Effector memory CD4-positive, alpha-beta T cell (primary cell): ENCODE measurements around the gene TSPO.
"Not testable (repeated sequence)": the region's sequence is repeated elsewhere in the genome, so short reads cannot be mapped to it uniquely, and the experiment has no call there.

Experiments
- DNase-seq, 3 donors: peaks; one replicate each; pipeline ENCODE4 v3.0.0-alpha.2; 2020
- H3K27ac ChIP-seq: 2 replicates; pipeline ENCODE4 v1.7.0; 2013; ENCODE audit warnings: mild to moderate bottlenecking, low read length, moderate library complexity; ENCODE audit not compliant: insufficient read depth, poor library complexity, severe bottlenecking
- H3K27me3 ChIP-seq: replicated peaks from 2 replicates; pipeline ENCODE4 v1.7.0; 2013; ENCODE audit warnings: mild to moderate bottlenecking, low read length; ENCODE audit not compliant: insufficient read depth, control insufficient read depth, poor library complexity, severe bottlenecking
- H3K36me3 ChIP-seq: 2 replicates; pipeline ENCODE4 v1.7.0; 2013; ENCODE audit warnings: mild to moderate bottlenecking, low read length, moderate library complexity; ENCODE audit not compliant: control insufficient read depth, insufficient read depth
- H3K4me1 ChIP-seq: 2 replicates; pipeline ENCODE4 v1.7.0; 2013; ENCODE audit warnings: low read length, mild to moderate bottlenecking; ENCODE audit not compliant: control insufficient read depth, insufficient read depth, poor library complexity, severe bottlenecking
- H3K4me3 ChIP-seq: 2 replicates; pipeline ENCODE4 v1.7.0; 2013; ENCODE audit warnings: low read length, low read depth, mild to moderate bottlenecking; ENCODE audit not compliant: insufficient read depth, poor library complexity, severe bottlenecking
- H3K9me3 ChIP-seq: 2 replicates; pipeline ENCODE4 v1.7.0; 2013; ENCODE audit warnings: mild to moderate bottlenecking, low read length, moderate library complexity; ENCODE audit not compliant: control insufficient read depth
- total RNA-seq, 3 donors: gene quantifications; one replicate each; lab custom pipeline; 2026; lab: John Stamatoyannopoulos, UW

The TSPO gene
- 33.5 to 50.7 (median 35.6) reads per million in 3 donors for total RNA-seq

- peak; percentile 55 to 62 (median 56) for DNase-seq
- Histone ChIP-seq H3K27ac (peak within 1 kb of the TSS; percentile 67), H3K9me3 (no peaks in the 10 kb centered on the region), H3K4me1 (peaks cover 16% of the 10 kb centered on the region), H3K27me3 (no peaks in the 10 kb centered on the region), H3K4me3 (peak within 1 kb of the TSS; percentile 91), H3K36me3 (peaks cover 3% of the 10 kb centered on the region)
Measured at GRCh38 chr22:43151251-43152002, at the start of gene TSPO. TSPO (plus strand) TSS chr22:43151559; CDS start chr22:43159239, 7,680 bp downstream.

GRCh38 chr22:43104056-43104625, 47.2 kb upstream of the TSPO start:
- peak in 2 of 3 donors; percentile 6 to 46 for DNase-seq

GRCh38 chr22:43104950-43105349, 46.4 kb upstream of the TSPO start:
- H3K27ac ChIP-seq, H3K4me3 ChIP-seq, H3K27me3 ChIP-seq, H3K4me1 ChIP-seq, H3K36me3 ChIP-seq, DNase-seq, H3K9me3 ChIP-seq: not testable (repeated sequence)

More at GRCh38 chr22:43104056-43104625, 47.2 kb upstream of the TSPO start:
- not testable (repeated sequence) for H3K9me3 ChIP-seq, H3K27ac ChIP-seq, H3K36me3 ChIP-seq, H3K4me3 ChIP-seq, H3K27me3 ChIP-seq, H3K4me1 ChIP-seq

- Histone ChIP-seq H3K36me3 (no peaks in the 10 kb centered on the region), H3K4me3 (no peak overlapping the region), H3K4me1 (peaks cover 3% of the 10 kb centered on the region), H3K9me3 (no peaks in the 10 kb centered on the region), H3K27me3 (no peaks in the 10 kb centered on the region), H3K27ac (no peak overlapping the region)
- DNase-seq, result no peak
Measured at GRCh38 chr22:43106302-43106701, 45.1 kb upstream of the TSPO start.

- H3K4me1 ChIP-seq, result peaks cover 8% of the 10 kb centered on the region
- H3K27me3 ChIP-seq, result no peaks in the 10 kb centered on the region
- H3K9me3 ChIP-seq, result no peaks in the 10 kb centered on the region
- DNase-seq, result no peak
- H3K36me3 ChIP-seq, result no peaks in the 10 kb centered on the region
- no peak overlapping the region for H3K27ac ChIP-seq
- no peak overlapping the region for H3K4me3 ChIP-seq
Measured at GRCh38 chr22:43109511-43109910, 41.8 kb upstream of the TSPO start.

GRCh38 chr22:43109921-43110443, 41.4 kb upstream of the TSPO start:
- H3K4me3 ChIP-seq, result peak overlapping the region; percentile 82
- H3K9me3 ChIP-seq, result no peaks in the 10 kb centered on the region
- H3K4me1 ChIP-seq, result peaks cover 8% of the 10 kb centered on the region
- H3K27ac ChIP-seq, result no peak overlapping the region
- no peaks in the 10 kb centered on the region for H3K36me3 ChIP-seq
- no peak for DNase-seq
- no peaks in the 10 kb centered on the region for H3K27me3 ChIP-seq

- Histone ChIP-seq H3K27ac (peak within 1 kb of the TSS; percentile 8), H3K4me3 (peak within 1 kb of the TSS; percentile 82), H3K27me3 (no peaks in the 10 kb centered on the region), H3K9me3 (no peaks in the 10 kb centered on the region), H3K4me1 (peaks cover 8% of the 10 kb centered on the region), H3K36me3 (no peaks in the 10 kb centered on the region)
- DNase-seq, result peak; percentile 27 to 31 (median 29)
Measured at GRCh38 chr22:43110444-43110926, 40.9 kb upstream of the TSPO start, which contains the start of gene BIK. BIK (plus strand) TSS chr22:43110750; CDS start chr22:43124023, 13,273 bp downstream.

GRCh38 chr22:43110927-43111623, 40.3 kb upstream of the TSPO start:
- Histone ChIP-seq H3K27me3 (no peaks in the 10 kb centered on the region), H3K36me3 (no peaks in the 10 kb centered on the region), H3K27ac (peak overlapping the region; percentile 8), H3K4me3 (peak overlapping the region; percentile 82), H3K4me1 (peaks cover 8% of the 10 kb centered on the region), H3K9me3 (no peaks in the 10 kb centered on the region)
- DNase-seq, result peak; percentile 10 to 30 (median 22)

- peaks cover 8% of the 10 kb centered on the region for H3K4me1 ChIP-seq
- no peak for DNase-seq
- no peaks in the 10 kb centered on the region for H3K27me3 ChIP-seq
- no peaks in the 10 kb centered on the region for H3K36me3 ChIP-seq
- no peak overlapping the region for H3K4me3 ChIP-seq
- no peak overlapping the region for H3K27ac ChIP-seq
- no peaks in the 10 kb centered on the region for H3K9me3 ChIP-seq
Measured at GRCh38 chr22:43113526-43114251, 37.7 kb upstream of the TSPO start.
